ENCODE data around the gene R3HDM1.

DNA sequence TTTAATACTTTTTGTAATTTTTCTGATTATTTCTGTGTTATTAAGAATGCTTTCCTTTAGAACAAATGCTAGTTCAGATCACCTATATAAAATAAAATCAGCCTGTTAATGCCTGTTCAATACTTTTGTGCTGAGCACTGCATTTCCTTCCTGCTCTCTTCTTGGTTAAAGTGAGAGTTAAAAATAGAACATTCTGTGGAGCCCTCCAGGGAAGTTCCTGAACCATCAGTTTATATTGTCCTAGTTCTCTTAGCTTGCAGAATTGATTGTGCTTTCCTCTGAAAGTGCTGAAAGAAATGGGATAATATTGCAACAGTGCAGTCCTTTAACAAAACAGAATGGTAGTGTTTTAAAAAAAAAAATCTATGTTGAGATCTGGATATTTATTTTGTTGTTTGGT is 135.8 kb downstream of the R3HDM1 start:
- TF ChIP-seq, protein P1, sequence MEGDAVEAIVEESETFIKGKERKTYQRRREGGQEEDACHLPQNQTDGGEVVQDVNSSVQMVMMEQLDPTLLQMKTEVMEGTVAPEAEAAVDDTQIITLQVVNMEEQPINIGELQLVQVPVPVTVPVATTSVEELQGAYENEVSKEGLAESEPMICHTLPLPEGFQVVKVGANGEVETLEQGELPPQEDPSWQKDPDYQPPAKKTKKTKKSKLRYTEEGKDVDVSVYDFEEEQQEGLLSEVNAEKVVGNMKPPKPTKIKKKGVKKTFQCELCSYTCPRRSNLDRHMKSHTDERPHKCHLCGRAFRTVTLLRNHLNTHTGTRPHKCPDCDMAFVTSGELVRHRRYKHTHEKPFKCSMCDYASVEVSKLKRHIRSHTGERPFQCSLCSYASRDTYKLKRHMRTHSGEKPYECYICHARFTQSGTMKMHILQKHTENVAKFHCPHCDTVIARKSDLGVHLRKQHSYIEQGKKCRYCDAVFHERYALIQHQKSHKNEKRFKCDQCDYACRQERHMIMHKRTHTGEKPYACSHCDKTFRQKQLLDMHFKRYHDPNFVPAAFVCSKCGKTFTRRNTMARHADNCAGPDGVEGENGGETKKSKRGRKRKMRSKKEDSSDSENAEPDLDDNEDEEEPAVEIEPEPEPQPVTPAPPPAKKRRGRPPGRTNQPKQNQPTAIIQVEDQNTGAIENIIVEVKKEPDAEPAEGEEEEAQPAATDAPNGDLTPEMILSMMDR (IDR thresholded peaks at IDR 0.05): no peak
- no peak for TF ChIP-seq POLR2AphosphoS5 (IDR thresholded peaks at IDR 0.05)
- TF ChIP-seq EP300 (IDR thresholded peaks at IDR 0.05): no peak

All from gastroesophageal sphincter (tissue), 3 donors.